Measurements from ENCODE around the gene ZNF747.

DNA sequence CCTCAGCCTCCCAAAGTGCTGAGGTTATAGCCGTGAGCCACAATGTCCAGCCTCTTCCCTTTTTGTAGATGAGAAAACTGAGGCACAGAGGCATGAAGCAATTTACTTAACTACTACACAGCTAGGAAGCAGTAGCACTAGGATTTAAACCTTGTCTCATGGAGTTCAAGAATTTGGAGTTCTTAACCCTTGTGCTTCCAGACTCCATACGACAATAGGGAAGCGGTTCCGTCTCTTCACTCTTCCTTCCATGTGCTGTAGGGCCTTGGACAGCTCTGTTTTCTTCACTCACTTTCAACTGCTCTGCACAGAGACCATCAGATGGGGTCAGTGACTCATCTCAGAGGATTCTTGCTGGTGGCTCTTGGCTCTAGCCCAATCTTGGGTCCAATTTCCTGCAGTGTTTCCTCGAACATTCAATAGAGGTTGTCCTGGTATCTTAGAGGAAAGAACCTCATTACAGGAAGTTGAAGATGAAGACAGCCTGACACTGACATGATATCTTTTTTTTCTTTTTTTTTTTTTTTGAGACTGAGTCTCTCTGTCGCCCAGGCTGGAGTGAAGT lies 42.8 kb downstream of the ZNF747 start:
- TF ChIP-seq ZFP30 (CRISPR knock-in tag; IDR thresholded peaks at IDR 0.05) = no peak
- TF ChIP-seq ESRRG (CRISPR knock-in tag; IDR thresholded peaks at IDR 0.05) = no peak
- TF ChIP-seq, protein P1, sequence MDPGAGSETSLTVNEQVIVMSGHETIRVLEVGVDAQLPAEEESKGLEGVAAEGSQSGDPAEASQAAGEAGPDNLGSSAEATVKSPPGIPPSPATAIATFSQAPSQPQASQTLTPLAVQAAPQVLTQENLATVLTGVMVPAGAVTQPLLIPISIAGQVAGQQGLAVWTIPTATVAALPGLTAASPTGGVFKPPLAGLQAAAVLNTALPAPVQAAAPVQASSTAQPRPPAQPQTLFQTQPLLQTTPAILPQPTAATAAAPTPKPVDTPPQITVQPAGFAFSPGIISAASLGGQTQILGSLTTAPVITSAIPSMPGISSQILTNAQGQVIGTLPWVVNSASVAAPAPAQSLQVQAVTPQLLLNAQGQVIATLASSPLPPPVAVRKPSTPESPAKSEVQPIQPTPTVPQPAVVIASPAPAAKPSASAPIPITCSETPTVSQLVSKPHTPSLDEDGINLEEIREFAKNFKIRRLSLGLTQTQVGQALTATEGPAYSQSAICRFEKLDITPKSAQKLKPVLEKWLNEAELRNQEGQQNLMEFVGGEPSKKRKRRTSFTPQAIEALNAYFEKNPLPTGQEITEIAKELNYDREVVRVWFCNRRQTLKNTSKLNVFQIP (CRISPR knock-in tag; IDR thresholded peaks at IDR 0.05; ENCODE audit: borderline replicate concordance, low read depth) = no peak
- TF ChIP-seq, protein P2, sequence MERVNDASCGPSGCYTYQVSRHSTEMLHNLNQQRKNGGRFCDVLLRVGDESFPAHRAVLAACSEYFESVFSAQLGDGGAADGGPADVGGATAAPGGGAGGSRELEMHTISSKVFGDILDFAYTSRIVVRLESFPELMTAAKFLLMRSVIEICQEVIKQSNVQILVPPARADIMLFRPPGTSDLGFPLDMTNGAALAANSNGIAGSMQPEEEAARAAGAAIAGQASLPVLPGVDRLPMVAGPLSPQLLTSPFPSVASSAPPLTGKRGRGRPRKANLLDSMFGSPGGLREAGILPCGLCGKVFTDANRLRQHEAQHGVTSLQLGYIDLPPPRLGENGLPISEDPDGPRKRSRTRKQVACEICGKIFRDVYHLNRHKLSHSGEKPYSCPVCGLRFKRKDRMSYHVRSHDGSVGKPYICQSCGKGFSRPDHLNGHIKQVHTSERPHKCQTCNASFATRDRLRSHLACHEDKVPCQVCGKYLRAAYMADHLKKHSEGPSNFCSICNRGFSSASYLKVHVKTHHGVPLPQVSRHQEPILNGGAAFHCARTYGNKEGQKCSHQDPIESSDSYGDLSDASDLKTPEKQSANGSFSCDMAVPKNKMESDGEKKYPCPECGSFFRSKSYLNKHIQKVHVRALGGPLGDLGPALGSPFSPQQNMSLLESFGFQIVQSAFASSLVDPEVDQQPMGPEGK (CRISPR knock-in tag; IDR thresholded peaks at IDR 0.05; ENCODE audit: borderline replicate concordance) = no peak
- TF ChIP-seq OSR1 (CRISPR knock-in tag; IDR thresholded peaks at IDR 0.05) = no peak
- TF ChIP-seq ISL1 (CRISPR knock-in tag; IDR thresholded peaks at IDR 0.05) = no peak
- TF ChIP-seq, protein P3, sequence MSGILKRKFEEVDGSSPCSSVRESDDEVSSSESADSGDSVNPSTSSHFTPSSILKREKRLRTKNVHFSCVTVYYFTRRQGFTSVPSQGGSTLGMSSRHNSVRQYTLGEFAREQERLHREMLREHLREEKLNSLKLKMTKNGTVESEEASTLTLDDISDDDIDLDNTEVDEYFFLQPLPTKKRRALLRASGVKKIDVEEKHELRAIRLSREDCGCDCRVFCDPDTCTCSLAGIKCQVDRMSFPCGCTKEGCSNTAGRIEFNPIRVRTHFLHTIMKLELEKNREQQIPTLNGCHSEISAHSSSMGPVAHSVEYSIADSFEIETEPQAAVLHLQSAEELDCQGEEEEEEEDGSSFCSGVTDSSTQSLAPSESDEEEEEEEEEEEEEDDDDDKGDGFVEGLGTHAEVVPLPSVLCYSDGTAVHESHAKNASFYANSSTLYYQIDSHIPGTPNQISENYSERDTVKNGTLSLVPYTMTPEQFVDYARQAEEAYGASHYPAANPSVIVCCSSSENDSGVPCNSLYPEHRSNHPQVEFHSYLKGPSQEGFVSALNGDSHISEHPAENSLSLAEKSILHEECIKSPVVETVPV (CRISPR knock-in tag; IDR thresholded peaks at IDR 0.05) = no peak
- no peak for TF ChIP-seq ARNTL (CRISPR knock-in tag; IDR thresholded peaks at IDR 0.05; ENCODE audit: borderline replicate concordance, low read depth)
- TF ChIP-seq PPARA (CRISPR knock-in tag; IDR thresholded peaks at IDR 0.05; ENCODE audit: borderline replicate concordance) = no peak
- TF ChIP-seq ZFP3 (CRISPR knock-in tag; IDR thresholded peaks at IDR 0.05) = no peak
- no peak for TF ChIP-seq ZNF70 (CRISPR knock-in tag; IDR thresholded peaks at IDR 0.05)
- TF ChIP-seq RARB (CRISPR knock-in tag; IDR thresholded peaks at IDR 0.05) = no peak
- TF ChIP-seq, protein P4, sequence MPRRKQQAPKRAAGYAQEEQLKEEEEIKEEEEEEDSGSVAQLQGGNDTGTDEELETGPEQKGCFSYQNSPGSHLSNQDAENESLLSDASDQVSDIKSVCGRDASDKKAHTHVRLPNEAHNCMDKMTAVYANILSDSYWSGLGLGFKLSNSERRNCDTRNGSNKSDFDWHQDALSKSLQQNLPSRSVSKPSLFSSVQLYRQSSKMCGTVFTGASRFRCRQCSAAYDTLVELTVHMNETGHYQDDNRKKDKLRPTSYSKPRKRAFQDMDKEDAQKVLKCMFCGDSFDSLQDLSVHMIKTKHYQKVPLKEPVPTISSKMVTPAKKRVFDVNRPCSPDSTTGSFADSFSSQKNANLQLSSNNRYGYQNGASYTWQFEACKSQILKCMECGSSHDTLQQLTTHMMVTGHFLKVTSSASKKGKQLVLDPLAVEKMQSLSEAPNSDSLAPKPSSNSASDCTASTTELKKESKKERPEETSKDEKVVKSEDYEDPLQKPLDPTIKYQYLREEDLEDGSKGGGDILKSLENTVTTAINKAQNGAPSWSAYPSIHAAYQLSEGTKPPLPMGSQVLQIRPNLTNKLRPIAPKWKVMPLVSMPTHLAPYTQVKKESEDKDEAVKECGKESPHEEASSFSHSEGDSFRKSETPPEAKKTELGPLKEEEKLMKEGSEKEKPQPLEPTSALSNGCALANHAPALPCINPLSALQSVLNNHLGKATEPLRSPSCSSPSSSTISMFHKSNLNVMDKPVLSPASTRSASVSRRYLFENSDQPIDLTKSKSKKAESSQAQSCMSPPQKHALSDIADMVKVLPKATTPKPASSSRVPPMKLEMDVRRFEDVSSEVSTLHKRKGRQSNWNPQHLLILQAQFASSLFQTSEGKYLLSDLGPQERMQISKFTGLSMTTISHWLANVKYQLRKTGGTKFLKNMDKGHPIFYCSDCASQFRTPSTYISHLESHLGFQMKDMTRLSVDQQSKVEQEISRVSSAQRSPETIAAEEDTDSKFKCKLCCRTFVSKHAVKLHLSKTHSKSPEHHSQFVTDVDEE (CRISPR knock-in tag; IDR thresholded peaks at IDR 0.05) = no peak

All from SK-N-SH treated with all-trans-retinoic acid at 6 μM for 48 hours (cell line).